Measurements from ENCODE around the gene SPATS2L. TPM values are rescaled to one million over a fixed set of nuclear protein-coding genes. Genes with fewer than 3 reads are reported as not detected.

SPATS2L gene
- total RNA-seq, 1 donor: 65.6 TPM

- TF ChIP-seq CTCF (IDR thresholded peaks at IDR 0.05; ENCODE audit: insufficient read depth, low read depth, low read length): no peak
- no peak overlapping the region for H3K4me3 ChIP-seq (ENCODE audit: low read depth, low read length)
- no peak for DNase-seq (ENCODE audit: low read depth)
These were observed 45.3 kb downstream of the SPATS2L start for GRCh38 chr2:200351815-200352214.

GRCh38 chr2:200352636-200353035, 46.1 kb downstream of the SPATS2L start:
- DNase-seq (ENCODE audit: low read depth): no peak
- TF ChIP-seq CTCF (IDR thresholded peaks at IDR 0.05; ENCODE audit: insufficient read depth, low read depth, low read length): no peak
- no peak overlapping the region for H3K4me3 ChIP-seq (ENCODE audit: low read depth, low read length)

GRCh38 chr2:200353120-200353519, 46.6 kb downstream of the SPATS2L start:
- no peak for TF ChIP-seq CTCF (IDR thresholded peaks at IDR 0.05; ENCODE audit: insufficient read depth, low read depth, low read length)

GRCh38 chr2:200353874-200354273, 47.4 kb downstream of the SPATS2L start:
- no peak for TF ChIP-seq CTCF (IDR thresholded peaks at IDR 0.05; ENCODE audit: insufficient read depth, low read depth, low read length)
- H3K4me3 ChIP-seq (ENCODE audit: low read depth, low read length): no peak overlapping the region
- DNase-seq (ENCODE audit: low read depth): no peak

More at GRCh38 chr2:200353120-200353519, 46.6 kb downstream of the SPATS2L start:
- DNase-seq (ENCODE audit: low read depth): peak; percentile 66
- no peak overlapping the region for H3K4me3 ChIP-seq (ENCODE audit: low read depth, low read length)

GRCh38 chr2:200354833-200355751, 48.6 kb downstream of the SPATS2L start:
- no peak for TF ChIP-seq CTCF (IDR thresholded peaks at IDR 0.05; ENCODE audit: insufficient read depth, low read depth, low read length)
- DNase-seq (ENCODE audit: low read depth): no peak
- H3K4me3 ChIP-seq (ENCODE audit: low read depth, low read length): no peak overlapping the region

- H3K4me3 ChIP-seq (ENCODE audit: low read depth, low read length): no peak overlapping the region
- no peak for DNase-seq (ENCODE audit: low read depth)
- TF ChIP-seq CTCF (IDR thresholded peaks at IDR 0.05; ENCODE audit: insufficient read depth, low read depth, low read length): no peak
These were observed 49.8 kb downstream of the SPATS2L start for GRCh38 chr2:200356321-200356720.

All from fibroblast of villous mesenchyme (primary cell).